K562 (cell line): ENCODE data around the gene ECI2. TPM values are rescaled to one million over a fixed set of nuclear protein-coding genes. Genes with fewer than 3 reads are reported as not detected.

Source experiments
- ATF1 ChIP-seq, 2 experiments: fragments of 450-650 bp in 1 of 2; IDR thresholded peaks; 2 replicates each; pipeline ENCODE4 v1.6.1; 2016; ENCODE audit warnings: missing compliant biosample characterization in 1 of 2, missing genetic modification characterization in 1 of 2
- C11orf30 ChIP-seq: fragments of 450-650 bp; IDR thresholded peaks from 2 replicates; pipeline ENCODE4 v1.6.1; 2016; ENCODE audit warnings: low read depth, mild to moderate bottlenecking
- GTF2E2 ChIP-seq: fragments of 200-800 bp; sonication (Bioruptor generic); IDR thresholded peaks from 2 replicates; pipeline ENCODE4 v1.6.1; 2016; ENCODE audit warnings: missing genetic modification characterization, missing compliant biosample characterization
- HDGF ChIP-seq: fragments of 450-650 bp; IDR thresholded peaks from 2 replicates; pipeline ENCODE4 v1.6.1; 2016
- KDM2B ChIP-seq: fragments of 250-450 bp; sonication (Bioruptor Pico); IDR thresholded peaks from 2 replicates; pipeline ENCODE4 v1.8.0; 2021; ENCODE audit warnings: mild to moderate bottlenecking, moderate library complexity
- MIER1 ChIP-seq: fragments of 450-650 bp; IDR thresholded peaks from 2 replicates; pipeline ENCODE4 v1.6.1; 2016; ENCODE audit warnings: antibody characterized with exemption, mild to moderate bottlenecking, low read depth
- NONO ChIP-seq, 2 experiments: fragments of 200-400 bp in 1 of 2; fragments of 450-650 bp in 1 of 2; formaldehyde crosslinking in 1 of 2; IDR thresholded peaks; 2 replicates each; pipeline ENCODE4 v1.6.1; 2017; ENCODE audit warnings: low read depth in 2 of 2, mild to moderate bottlenecking in 2 of 2, moderate library complexity in 2 of 2, low read length in 1 of 2
- PCBP2 ChIP-seq: fragments of 200-400 bp; formaldehyde crosslinking; IDR thresholded peaks from 2 replicates; pipeline ENCODE4 v1.6.1; 2018; ENCODE audit warnings: low read length, low read depth, mild to moderate bottlenecking, moderate library complexity; ENCODE audit not compliant: poor library complexity, severe bottlenecking
- PURB ChIP-seq: sonication (generic); formaldehyde crosslinking; IDR thresholded peaks from 2 replicates; pipeline ENCODE4 v1.9.0; 2021; ENCODE audit warnings: low read depth, mild to moderate bottlenecking, missing genetic modification reagents
- SMAD1 ChIP-seq: fragments of 150-350 bp; IDR thresholded peaks from 2 replicates; pipeline ENCODE4 v1.6.1; 2014; ENCODE audit warnings: low read length, low read depth; ENCODE audit not compliant: partially characterized antibody
- SMARCA4 ChIP-seq: fragments of 450-650 bp; IDR thresholded peaks from 2 replicates; pipeline ENCODE4 v1.6.1; 2016
- ZBTB7A ChIP-seq: IDR thresholded peaks from 2 replicates; pipeline ENCODE4 v1.6.1; 2011; ENCODE audit warnings: low read depth, mild to moderate bottlenecking, low read length, moderate library complexity, borderline replicate concordance; ENCODE audit not compliant: control insufficient read depth
- polyA plus RNA-seq, 8 experiments: library from polyadenylated mRNA; depleted of rRNA in 4 of 8; stranded (reverse) in 5 of 8; unstranded in 3 of 8; fragments of >200 nt; fragmentation: Nextera tagmentation in 2 of 8; fragmentation: Illumina TruSeq in 1 of 8; extraction: Ambion mirVana in 2 of 8; extraction: Trizol in 1 of 8; gene quantifications; 2 replicates each; pipeline versions ENCODE4 v1.2.1 to v1.2.3, GENCODE V29; 2011 to 2014; ENCODE audit warnings: inconsistent platforms in 1 of 8, missing spikeins in 1 of 8
- total RNA-seq, 7 experiments: library from RNA; depleted of rRNA in 6 of 7; stranded (reverse); fragments of >200 nt in 6 of 7; fragmentation: Illumina TruSeq in 2 of 7; extraction: Trizol in 2 of 7; gene quantifications; 2 replicates each; pipeline versions ENCODE4 v1.2.1 to v1.2.3, GENCODE V29; 2011 to 2021; ENCODE audit warnings: low replicate concordance in 1 of 7
- TF ChIP-seq, protein P1 (sequence below): fragments of 450-650 bp; IDR thresholded peaks from 2 replicates; pipeline ENCODE4 v1.6.1; 2016; ENCODE audit warnings: missing biosample characterization, missing genetic modification characterization
- TF ChIP-seq, protein P2 (sequence below), 2 experiments: fragments of 450-650 bp in 1 of 2; sonication (generic) in 1 of 2; formaldehyde crosslinking; conservative IDR thresholded peaks; 2 replicates each; pipeline versions ENCODE4 v1.4.0 to v1.8.1; 2020 to 2022; ENCODE audit warnings: mild to moderate bottlenecking in 1 of 2, missing genetic modification reagents in 1 of 2
- TF ChIP-seq, protein P3 (sequence below), 2 experiments: fragments of 450-650 bp; IDR thresholded peaks; 2 replicates each; pipeline ENCODE4 v1.6.1; 2016; ENCODE audit warnings: mild to moderate bottlenecking in 2 of 2, borderline replicate concordance in 1 of 2, low read depth in 1 of 2, moderate library complexity in 1 of 2
- TF ChIP-seq, protein P4 (sequence below): sonication (generic); formaldehyde crosslinking; IDR thresholded peaks from 2 replicates; pipeline ENCODE4 v1.5.0; 2020; ENCODE audit warnings: missing genetic modification reagents

The ECI2 gene
- total and polyA plus RNA-seq, 9 of the 15 experiments (the other 6 are each of a cell fraction or from before 2014, with no cell fraction given) = 80.7 to 377 (median 142) TPM

DNA sequence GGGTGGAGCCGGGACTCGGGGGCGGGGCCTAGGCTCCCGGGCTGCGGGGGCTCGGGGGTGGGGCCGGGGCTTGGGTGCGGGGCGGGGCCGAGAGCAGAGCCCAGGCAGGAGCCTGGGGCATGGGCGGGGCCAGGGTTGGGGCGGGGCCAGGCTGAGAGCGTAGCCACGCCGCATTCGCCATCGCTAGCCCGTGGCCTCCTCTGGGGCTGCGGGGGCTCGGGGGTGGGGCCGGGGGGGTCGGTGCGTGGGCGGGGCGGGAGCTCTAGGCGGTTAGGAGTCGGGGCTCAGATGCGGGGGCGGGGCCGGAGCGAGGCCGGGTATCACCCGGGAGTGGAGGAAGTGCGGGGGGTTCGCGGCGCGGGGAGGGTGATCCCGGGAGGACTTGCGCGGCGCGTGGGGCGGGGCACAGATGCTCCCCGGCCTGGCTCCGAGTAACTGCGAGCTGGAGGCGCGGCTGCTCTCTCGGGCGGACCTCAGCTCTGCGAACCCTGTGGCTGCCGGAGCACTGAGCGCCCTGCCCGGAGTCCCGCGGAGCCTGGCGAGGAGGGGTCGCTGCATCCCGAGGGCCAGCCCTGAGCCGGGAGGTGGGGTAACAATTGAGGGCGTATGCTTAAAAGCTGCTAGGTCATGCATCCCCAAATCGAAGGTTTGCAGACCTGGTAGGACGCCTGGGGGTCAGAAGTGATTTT lies 434 bp upstream of the ECI2 start (continued):
- TF ChIP-seq, protein P1, sequence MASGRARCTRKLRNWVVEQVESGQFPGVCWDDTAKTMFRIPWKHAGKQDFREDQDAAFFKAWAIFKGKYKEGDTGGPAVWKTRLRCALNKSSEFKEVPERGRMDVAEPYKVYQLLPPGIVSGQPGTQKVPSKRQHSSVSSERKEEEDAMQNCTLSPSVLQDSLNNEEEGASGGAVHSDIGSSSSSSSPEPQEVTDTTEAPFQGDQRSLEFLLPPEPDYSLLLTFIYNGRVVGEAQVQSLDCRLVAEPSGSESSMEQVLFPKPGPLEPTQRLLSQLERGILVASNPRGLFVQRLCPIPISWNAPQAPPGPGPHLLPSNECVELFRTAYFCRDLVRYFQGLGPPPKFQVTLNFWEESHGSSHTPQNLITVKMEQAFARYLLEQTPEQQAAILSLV (tag) = no peak
- TF ChIP-seq HDGF (no peak), C11orf30 (peak; percentile 81), MIER1 (0 out of 2 replicates have a peak, but pooled peaks have one; percentile 54), SMARCA4 (peak; percentile 24; the same call in 1 of the 2 replicates), PCBP2 (no peak), PURB (CRISPR knock-in tag) (no peak), KDM2B (peak; percentile 79; the same call in 1 of the 2 replicates), GTF2E2 (tag) (no peak), ATF1 (CRISPR knock-in tag; IDR thresholded peaks at IDR 0.05) (no peak), ATF1 (tag; IDR thresholded peaks at IDR 0.05) (peak; percentile 38; the same call in 1 of the 2 replicates), ZBTB7A (peak; percentile 84; the same call in 1 of the 2 replicates), SMAD1 (no peak), NONO (IDR thresholded peaks at IDR 0.05; ENCODE audit: low read depth in 2 of 2, low read length in 1 of 2) (peak in 1 of 2 experiments; percentile 74; a peak in 3 of 4 replicates)
- TF ChIP-seq, protein P2, sequence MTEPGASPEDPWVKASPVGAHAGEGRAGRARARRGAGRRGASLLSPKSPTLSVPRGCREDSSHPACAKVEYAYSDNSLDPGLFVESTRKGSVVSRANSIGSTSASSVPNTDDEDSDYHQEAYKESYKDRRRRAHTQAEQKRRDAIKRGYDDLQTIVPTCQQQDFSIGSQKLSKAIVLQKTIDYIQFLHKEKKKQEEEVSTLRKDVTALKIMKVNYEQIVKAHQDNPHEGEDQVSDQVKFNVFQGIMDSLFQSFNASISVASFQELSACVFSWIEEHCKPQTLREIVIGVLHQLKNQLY (CRISPR knock-in tag; conservative IDR thresholded peaks at IDR 0.05) = no peak
- TF ChIP-seq, protein P3, sequence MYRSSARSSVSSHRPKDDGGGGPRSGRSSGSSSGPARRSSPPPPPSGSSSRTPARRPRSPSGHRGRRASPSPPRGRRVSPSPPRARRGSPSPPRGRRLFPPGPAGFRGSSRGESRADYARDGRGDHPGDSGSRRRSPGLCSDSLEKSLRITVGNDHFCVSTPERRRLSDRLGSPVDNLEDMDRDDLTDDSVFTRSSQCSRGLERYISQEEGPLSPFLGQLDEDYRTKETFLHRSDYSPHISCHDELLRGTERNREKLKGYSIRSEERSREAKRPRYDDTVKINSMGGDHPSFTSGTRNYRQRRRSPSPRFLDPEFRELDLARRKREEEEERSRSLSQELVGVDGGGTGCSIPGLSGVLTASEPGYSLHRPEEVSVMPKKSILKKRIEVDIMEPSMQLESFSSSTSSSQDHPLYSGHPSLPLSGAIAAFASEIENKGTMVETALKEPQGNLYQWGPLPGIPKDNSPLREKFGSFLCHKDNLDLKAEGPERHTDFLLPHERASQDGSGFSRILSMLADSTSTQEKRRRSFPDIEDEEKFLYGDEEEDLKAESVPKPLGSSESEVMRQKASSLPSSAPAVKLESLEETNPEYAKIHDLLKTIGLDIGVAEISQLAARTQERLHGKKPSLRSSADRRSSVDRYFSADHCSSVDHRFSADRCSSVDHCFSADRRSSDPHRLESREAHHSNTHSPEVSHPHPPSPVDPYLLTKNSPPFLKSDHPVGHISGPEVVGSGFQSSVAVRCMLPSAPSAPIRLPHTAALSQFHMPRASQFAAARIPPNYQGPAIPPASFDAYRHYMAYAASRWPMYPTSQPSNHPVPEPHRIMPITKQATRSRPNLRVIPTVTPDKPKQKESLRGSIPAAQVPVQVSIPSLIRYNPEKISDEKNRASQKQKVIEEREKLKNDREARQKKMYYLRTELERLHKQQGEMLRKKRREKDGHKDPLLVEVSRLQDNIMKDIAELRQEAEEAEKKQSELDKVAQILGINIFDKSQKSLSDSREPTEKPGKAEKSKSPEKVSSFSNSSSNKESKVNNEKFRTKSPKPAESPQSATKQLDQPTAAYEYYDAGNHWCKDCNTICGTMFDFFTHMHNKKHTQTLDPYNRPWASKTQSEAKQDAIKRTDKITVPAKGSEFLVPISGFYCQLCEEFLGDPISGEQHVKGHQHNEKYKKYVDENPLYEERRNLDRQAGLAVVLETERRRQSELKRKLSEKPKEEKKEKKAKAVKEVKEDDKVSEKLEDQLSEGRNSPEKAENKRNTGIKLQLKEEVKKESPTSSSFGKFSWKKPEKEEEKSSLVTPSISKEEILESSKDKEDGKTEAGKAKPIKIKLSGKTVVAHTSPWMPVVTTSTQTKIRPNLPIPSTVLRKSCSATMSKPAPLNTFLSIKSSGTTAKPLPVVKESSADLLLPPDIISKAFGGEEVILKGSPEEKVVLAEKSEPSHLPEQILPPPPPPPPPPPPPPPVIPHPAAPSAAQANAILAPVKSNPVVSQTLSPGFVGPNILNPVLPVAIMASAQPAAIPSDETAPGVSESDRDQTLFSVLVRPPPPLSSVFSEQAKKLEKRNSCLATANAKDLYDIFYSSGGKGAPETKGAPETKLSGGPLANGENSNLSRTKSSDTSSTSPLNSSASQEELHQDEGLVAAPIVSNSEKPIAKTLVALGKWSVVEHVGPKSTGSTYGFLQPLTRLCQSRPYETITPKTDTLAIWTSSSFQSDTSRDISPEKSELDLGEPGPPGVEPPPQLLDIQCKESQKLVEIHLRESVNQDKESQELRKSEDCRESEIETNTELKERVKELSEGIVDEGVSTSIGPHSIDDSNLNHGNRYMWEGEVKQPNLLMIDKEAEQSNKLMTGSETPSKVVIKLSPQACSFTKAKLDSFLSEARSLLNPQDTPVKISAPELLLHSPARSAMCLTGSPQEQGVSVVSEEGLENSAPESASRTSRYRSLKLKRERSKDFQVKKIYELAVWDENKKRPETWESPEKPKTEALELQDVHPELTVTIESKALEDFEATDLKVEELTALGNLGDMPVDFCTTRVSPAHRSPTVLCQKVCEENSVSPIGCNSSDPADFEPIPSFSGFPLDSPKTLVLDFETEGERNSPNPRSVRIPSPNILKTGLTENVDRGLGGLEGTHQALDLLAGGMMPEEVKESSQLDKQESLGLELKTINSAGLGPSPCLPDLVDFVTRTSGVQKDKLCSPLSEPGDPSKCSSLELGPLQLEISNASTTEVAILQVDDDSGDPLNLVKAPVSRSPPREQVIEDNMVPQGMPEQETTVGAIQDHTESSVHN (IDR thresholded peaks at IDR 0.05; ENCODE audit: borderline replicate concordance in 1 of 2, low read depth in 1 of 2) = no peak
- TF ChIP-seq, protein P4, sequence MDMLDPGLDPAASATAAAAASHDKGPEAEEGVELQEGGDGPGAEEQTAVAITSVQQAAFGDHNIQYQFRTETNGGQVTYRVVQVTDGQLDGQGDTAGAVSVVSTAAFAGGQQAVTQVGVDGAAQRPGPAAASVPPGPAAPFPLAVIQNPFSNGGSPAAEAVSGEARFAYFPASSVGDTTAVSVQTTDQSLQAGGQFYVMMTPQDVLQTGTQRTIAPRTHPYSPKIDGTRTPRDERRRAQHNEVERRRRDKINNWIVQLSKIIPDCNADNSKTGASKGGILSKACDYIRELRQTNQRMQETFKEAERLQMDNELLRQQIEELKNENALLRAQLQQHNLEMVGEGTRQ (CRISPR knock-in tag) = no peak
